AG09319 (cell line): Measurements from ENCODE around the gene SCN9A.

Experiments
- DNase-seq: peaks from one replicate; pipeline ENCODE4 v3.0.0-alpha.2; 2010; ENCODE audit warnings: low read depth; ENCODE audit errors: extremely low read depth
- CTCF ChIP-seq: IDR thresholded peaks from 2 replicates; pipeline ENCODE4 v1.5.1; 2011; ENCODE audit warnings: low read depth, mild to moderate bottlenecking, inconsistent platforms, low read length, moderate library complexity

SCN9A gene

DNA sequence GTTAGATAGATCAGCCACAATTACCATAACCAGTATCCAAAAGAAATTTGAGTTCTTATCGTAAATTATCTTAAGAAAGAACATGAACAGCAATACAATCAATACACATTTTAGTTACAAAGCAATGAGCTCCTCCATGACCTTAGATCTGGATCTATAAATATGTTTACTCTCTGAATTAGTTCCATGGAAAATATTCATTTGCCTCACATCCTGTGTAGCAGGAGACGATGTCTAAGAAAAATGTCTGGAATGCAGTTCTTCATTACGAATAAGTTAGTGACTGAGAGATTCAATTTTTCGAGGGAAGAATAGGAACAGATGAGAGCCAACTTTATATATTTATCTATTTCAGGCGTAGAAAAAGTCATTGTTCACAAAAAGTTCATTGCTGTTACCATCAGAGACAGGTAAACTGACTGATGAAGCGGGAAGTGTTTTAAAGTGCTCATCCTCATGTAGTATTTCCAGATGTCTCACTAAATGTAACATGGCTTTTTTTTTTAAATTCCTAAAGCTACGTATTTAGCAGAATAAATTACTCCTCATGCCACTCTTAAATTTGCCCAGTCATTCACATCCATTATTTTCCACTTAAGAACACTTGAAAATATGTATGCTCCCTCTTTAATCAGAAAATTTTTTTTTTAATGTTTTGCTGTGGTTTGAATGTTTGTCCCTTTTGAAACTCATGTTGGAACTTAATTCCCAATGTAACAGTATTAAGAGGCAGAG is 141.5 kb downstream of the SCN9A start:
- no peak for TF ChIP-seq CTCF
- DNase-seq: no peak

DNA sequence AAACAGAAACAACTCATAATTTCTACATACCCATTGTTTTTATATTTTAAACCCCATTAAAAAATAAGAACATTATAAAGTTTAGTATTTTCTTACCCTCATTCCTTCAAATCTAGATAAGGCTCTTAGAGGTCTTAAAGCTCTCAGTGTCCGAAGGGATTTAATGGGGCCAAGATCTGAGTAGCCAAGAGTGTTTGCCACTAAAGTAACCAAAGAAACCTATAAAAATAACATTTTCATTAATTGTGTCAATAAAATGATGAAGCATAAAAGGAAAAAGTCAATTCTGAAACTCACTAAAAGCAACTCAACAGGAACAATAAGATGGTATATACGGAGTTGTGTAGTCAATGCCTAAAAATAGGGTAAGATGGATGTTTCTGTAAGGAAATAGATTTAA is 142.5 kb downstream of the SCN9A start:
- no peak for DNase-seq
- TF ChIP-seq CTCF: no peak

DNA sequence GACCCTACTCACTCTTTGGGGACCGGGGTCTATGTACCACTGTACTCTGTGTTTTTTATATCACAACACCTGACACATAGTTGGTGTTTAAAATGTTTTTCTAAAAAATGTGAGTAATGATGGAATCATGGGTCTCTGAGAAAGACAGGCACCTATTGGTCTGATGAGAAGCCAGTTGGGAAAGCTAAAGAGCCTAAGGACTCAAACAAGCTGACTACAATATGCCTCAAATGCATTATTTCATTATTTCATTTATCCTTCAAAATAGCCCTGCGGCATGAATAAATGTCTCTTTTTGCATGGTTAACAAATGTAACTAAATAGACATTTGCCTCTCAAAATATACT is 145.0 kb downstream of the SCN9A start:
- no peak for TF ChIP-seq CTCF
- no peak for DNase-seq

DNA sequence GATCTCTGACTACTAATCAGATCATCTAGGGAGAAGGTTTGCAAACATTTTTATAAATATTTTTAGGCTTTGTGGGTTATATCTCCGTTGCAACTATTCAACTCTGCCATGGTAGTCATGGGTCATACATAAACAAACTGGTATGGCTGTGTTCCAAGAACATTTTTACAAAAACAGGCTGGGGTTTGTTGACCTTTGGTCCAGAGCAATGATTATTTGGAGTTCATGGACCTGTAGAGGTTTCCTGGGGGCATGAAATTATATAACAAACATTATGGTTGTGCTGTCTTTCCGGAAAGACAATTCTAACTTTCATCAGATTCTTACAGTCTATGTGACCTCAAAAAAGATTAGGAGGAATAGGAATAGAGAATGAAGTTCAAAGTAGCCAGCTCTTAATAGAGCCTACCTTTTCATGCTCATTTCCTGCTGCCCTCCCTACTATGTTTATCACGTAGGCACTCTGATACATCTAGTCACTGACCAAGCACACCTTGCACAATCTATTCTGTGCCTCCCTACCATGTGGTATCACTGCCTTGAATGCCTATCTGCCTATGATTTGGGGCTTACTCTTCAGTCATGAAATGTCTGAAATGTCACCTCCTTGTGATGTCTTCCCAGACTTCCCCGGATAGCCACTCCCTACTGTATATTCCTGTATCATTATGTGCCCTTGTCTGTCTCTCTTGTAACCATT is 145.6 kb downstream of the SCN9A start:
- no peak for DNase-seq
- TF ChIP-seq CTCF: no peak

DNA sequence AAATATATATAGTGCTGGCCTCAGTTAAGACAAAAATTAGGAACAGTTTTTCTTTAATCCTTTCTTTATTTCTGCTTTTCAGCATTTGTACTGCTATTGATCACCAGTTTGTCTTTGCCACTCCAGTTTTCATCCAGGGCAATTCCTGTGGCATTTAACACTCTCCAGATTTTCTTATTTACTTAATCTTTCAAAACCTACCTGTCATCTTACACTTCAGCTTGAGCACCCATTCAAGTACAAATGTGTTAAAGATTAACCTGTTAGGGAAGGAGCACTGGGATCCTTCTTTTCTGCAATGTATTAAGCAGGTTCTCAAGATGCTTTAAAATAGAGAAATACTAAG is 146.1 kb downstream of the SCN9A start:
- no peak for TF ChIP-seq CTCF
- no peak for DNase-seq

DNA sequence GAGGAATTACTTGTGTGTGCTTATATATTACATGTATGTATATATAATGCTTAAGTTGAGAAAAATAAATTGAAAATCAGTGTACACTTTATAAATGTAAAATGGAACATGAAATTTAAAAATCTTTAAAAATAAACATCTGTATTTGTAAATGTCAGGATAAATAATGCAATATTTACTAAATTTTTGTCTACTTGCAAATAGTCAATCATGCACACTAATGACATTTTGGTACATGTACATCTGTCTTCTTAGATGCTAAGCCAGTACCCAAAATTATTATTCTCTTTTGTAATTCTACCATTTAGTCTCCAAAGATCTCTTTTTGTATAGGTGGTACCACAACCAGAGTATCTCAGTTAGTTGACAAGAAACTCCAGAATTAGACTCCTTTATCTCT is 151.5 kb downstream of the SCN9A start:
- no peak for TF ChIP-seq CTCF
- DNase-seq: no peak

DNA sequence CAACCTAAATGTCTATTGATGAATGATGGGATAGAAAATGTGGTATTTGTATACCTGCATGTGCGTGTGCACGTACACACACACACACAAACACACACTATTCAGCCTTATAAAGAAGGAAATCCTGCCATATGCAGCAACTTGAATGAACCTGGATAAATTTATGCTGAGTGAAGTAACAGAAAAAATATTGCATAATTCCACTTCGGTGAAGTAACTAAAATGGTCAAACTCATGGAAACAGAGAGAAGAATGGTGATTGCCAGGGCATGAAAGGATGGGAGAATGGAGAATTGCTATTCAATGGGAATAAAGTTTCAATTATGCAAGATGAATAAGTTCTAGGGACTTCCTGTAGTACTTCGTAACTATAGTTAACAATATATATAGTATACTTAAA is 152.4 kb downstream of the SCN9A start:
- no peak for DNase-seq

More for the DNA sequence above, 152.4 kb downstream of the SCN9A start:
- no peak for TF ChIP-seq CTCF
